ENCODE data around the gene ABLIM3.
A peak's percentile ranks its signal among the peaks of the same experiment; 100 is the strongest.

Gene ABLIM3

GRCh38 chr5:149130121-149130914 lies 11.0 kb upstream of the ABLIM3 start:
- TF ChIP-seq EZH2phosphoT487 (IDR thresholded peaks at IDR 0.05; ENCODE audit: borderline replicate concordance): no peak
- TF ChIP-seq CTCF (conservative IDR thresholded peaks at IDR 0.05; ENCODE audit: low read length): peak; percentile 57
- Histone ChIP-seq H3K79me2 (ENCODE audit: insufficient read depth, low read length) (no peaks in the 10 kb centered on the region), H3K4me3 (ENCODE audit: low read length, poor library complexity, severe bottlenecking) (no peak overlapping the region), H3F3A (ENCODE audit: low read depth) (no peaks in the 10 kb centered on the region), H3K9me2 (replicated peaks; ENCODE audit: low read depth, low read length) (no peaks in the 10 kb centered on the region), H2AFZ (ENCODE audit: low read length) (no peak overlapping the region), H3K9me3 (ENCODE audit: insufficient read depth, low read depth, low read length) (no peaks in the 10 kb centered on the region), H3K27me3 (ENCODE audit: insufficient read depth, low read length, poor library complexity, severe bottlenecking) (no peaks in the 10 kb centered on the region), H3K36me3 (ENCODE audit: insufficient read depth, low read length) (no peaks in the 10 kb centered on the region), H3K4me1 (ENCODE audit: insufficient read depth, low read length, poor library complexity, severe bottlenecking) (no peaks in the 10 kb centered on the region), H3K9ac (ENCODE audit: low read depth, low read length, poor library complexity, severe bottlenecking) (no peak overlapping the region), H3K4me2 (ENCODE audit: low read depth, low read length, poor library complexity, severe bottlenecking) (no peak overlapping the region), H4K20me1 (ENCODE audit: insufficient read depth, low read length, poor library complexity, severe bottlenecking) (no peaks in the 10 kb centered on the region)

- Histone ChIP-seq H2AFZ (ENCODE audit: low read length) (no peak overlapping the region), H3K9me3 (ENCODE audit: insufficient read depth, low read depth, low read length) (no peaks in the 10 kb centered on the region), H3K36me3 (ENCODE audit: insufficient read depth, low read length) (no peaks in the 10 kb centered on the region), H3K4me2 (ENCODE audit: low read depth, low read length, poor library complexity, severe bottlenecking) (no peak overlapping the region), H3K4me1 (ENCODE audit: insufficient read depth, low read length, poor library complexity, severe bottlenecking) (no peaks in the 10 kb centered on the region), H3K79me2 (ENCODE audit: insufficient read depth, low read length) (no peaks in the 10 kb centered on the region), H3K9ac (ENCODE audit: low read depth, low read length, poor library complexity, severe bottlenecking) (no peak overlapping the region), H3F3A (ENCODE audit: low read depth) (no peaks in the 10 kb centered on the region), H4K20me1 (ENCODE audit: insufficient read depth, low read length, poor library complexity, severe bottlenecking) (no peaks in the 10 kb centered on the region), H3K27me3 (ENCODE audit: insufficient read depth, low read length, poor library complexity, severe bottlenecking) (peaks cover 4% of the 10 kb centered on the region), H3K9me2 (replicated peaks; ENCODE audit: low read depth, low read length) (no peaks in the 10 kb centered on the region), H3K4me3 (ENCODE audit: low read length, poor library complexity, severe bottlenecking) (no peak overlapping the region)
- TF ChIP-seq EZH2phosphoT487 (IDR thresholded peaks at IDR 0.05; ENCODE audit: borderline replicate concordance) (no peak), CTCF (conservative IDR thresholded peaks at IDR 0.05; ENCODE audit: low read length) (no peak)
Observed at GRCh38 chr5:149132474-149132873, 8.8 kb upstream of the ABLIM3 start.

- no peaks in the 10 kb centered on the region for H4K20me1 ChIP-seq (ENCODE audit: insufficient read depth, low read length, poor library complexity, severe bottlenecking)
- no peaks in the 10 kb centered on the region for H3K9me2 ChIP-seq (replicated peaks; ENCODE audit: low read depth, low read length)
- peaks cover 5% of the 10 kb centered on the region for H3K27me3 ChIP-seq (ENCODE audit: insufficient read depth, low read length, poor library complexity, severe bottlenecking)
- H3F3A ChIP-seq (ENCODE audit: low read depth): no peaks in the 10 kb centered on the region
- no peaks in the 10 kb centered on the region for H3K36me3 ChIP-seq (ENCODE audit: insufficient read depth, low read length)
- H3K9me3 ChIP-seq (ENCODE audit: insufficient read depth, low read depth, low read length): no peaks in the 10 kb centered on the region
- H2AFZ ChIP-seq (ENCODE audit: low read length): no peak overlapping the region
- no peak overlapping the region for H3K4me3 ChIP-seq (ENCODE audit: low read length, poor library complexity, severe bottlenecking)
- no peak overlapping the region for H3K4me2 ChIP-seq (ENCODE audit: low read depth, low read length, poor library complexity, severe bottlenecking)
- H3K79me2 ChIP-seq (ENCODE audit: insufficient read depth, low read length): no peaks in the 10 kb centered on the region
- no peak overlapping the region for H3K9ac ChIP-seq (ENCODE audit: low read depth, low read length, poor library complexity, severe bottlenecking)
- H3K4me1 ChIP-seq (ENCODE audit: insufficient read depth, low read length, poor library complexity, severe bottlenecking): no peaks in the 10 kb centered on the region
- TF ChIP-seq EZH2phosphoT487 (IDR thresholded peaks at IDR 0.05; ENCODE audit: borderline replicate concordance) (no peak), CTCF (conservative IDR thresholded peaks at IDR 0.05; ENCODE audit: low read length) (no peak)
Observed at GRCh38 chr5:149133795-149134777, 7.2 kb upstream of the ABLIM3 start.
